Lower leg skin (tissue), 3 donors: ENCODE data around the gene RNU1-2.
"Not testable (repeated sequence)": the region's sequence is repeated elsewhere in the genome, so short reads cannot be mapped to it uniquely, and the experiment has no call there.

Source experiments
- CTCF ChIP-seq, 3 donors: fragments of 450-650 bp; IDR thresholded peaks; one replicate each; pipeline ENCODE4 v1.5.1; 2016; ENCODE audit warnings: antibody characterized with exemption in 3 of 3, mild to moderate bottlenecking in 3 of 3, moderate library complexity in 2 of 3
- POLR2A ChIP-seq, 2 donors: fragments of 450-650 bp; IDR thresholded peaks; one replicate each; pipeline ENCODE4 v1.6.1; 2016 to 2017; ENCODE audit warnings: antibody characterized with exemption in 2 of 2, mild to moderate bottlenecking in 1 of 2, moderate library complexity in 1 of 2

- TF ChIP-seq CTCF, POLR2A (IDR thresholded peaks at IDR 0.05): not testable (repeated sequence)
These were observed 49.7 kb downstream of the RNU1-2 start for GRCh38 chr1:16945512-16945911.
